Right atrium auricular region (tissue), 2 donors: ENCODE measurements around the gene CAMK2B. TPM values are rescaled to one million over a fixed set of nuclear protein-coding genes. Genes with fewer than 3 reads are reported as not detected.

Experiments
- DNase-seq: peaks from one replicate; pipeline ENCODE4 v3.0.0-alpha.2; 2019; ENCODE audit warnings: low spot score
- H3K27ac ChIP-seq, 2 donors: fragments of 200-600 bp; sonication (generic); 1 replicate in 1 of 2; 2 replicates in 1 of 2; pipeline ENCODE4 v1.5.1; 2016 to 2019
- H3K27me3 ChIP-seq, 2 donors: fragments of 200-600 bp; sonication (generic); one replicate each; pipeline versions ENCODE4 v1.5.1 to v1.6.0; 2017 to 2019
- H3K36me3 ChIP-seq: fragments of 200-600 bp; sonication (generic); one replicate; pipeline ENCODE4 v1.5.1; 2016
- H3K4me1 ChIP-seq, 2 donors: fragments of 200-600 bp; sonication (generic); one replicate each; pipeline versions ENCODE4 v1.5.1 to v1.6.0; 2017 to 2019
- H3K4me3 ChIP-seq, 2 donors: fragments of 200-600 bp; sonication (generic); 1 replicate in 1 of 2; 2 replicates in 1 of 2; pipeline ENCODE4 v1.5.1; 2017 to 2019; ENCODE audit warnings: mild to moderate bottlenecking in 1 of 2, moderate library complexity in 1 of 2
- H3K9me3 ChIP-seq, 2 donors: fragments of 200-600 bp; sonication (generic); one replicate each; pipeline ENCODE4 v1.5.1; 2019
- total RNA-seq, 2 donors: library from RNA; depleted of rRNA; stranded (reverse); fragments of >200 nt; gene quantifications; one replicate each; pipeline ENCODE4 v1.1.0, GENCODE V29; 2016
- TF ChIP-seq, protein P1 (sequence below), 2 donors: fragments of 200-600 bp; sonication (generic); IDR thresholded peaks; one replicate each; pipeline ENCODE4 v1.5.1; 2019; ENCODE audit warnings: antibody characterized with exemption in 2 of 2

Gene CAMK2B
- total RNA-seq, 2 donors from 2014 or later: 79.9 to 84.7 TPM

DNA sequence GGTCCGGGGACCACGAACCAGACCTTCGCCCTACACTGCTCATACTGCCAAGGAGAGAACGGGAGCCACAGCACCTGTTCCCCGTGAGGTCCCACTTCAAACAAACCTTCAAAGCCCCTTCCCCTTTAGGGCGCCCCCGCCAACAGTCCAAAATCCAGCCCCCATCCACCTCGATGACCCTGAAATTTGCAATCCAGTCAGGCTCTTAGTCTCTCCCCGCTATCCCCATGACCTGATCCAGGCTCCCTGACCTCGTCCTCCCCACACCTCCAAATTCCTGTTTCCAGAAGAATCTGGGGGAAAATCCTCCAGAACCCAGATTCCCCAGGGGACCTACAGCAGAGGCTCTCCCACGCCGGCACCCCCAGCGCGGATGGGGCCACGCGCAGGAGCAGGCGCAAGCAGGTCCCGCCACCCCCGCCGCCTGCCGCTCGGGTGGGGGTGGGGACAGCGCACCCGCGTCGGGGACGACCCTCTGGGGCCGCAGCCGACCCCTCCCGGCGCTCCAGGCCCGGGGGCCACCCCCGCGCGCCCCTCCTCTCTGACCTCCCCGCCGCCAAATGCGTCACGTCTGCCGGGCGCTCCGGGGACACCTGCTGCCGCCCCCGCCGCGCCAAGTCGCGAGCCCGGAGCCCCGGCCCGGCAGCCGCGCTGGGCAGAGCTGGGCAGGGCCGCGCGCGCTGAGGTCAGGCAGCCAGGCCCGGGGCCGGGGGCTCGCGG lies 753 bp downstream of the CAMK2B start:
- H3K27me3 ChIP-seq: no peaks in the 10 kb centered on the region
- H3K27ac ChIP-seq: peak overlapping the region; percentile 89 to 95
- no peaks in the 10 kb centered on the region for H3K9me3 ChIP-seq
- peak overlapping the region; percentile 51 to 53 for H3K4me3 ChIP-seq
- peaks cover 0 to 41% of the 10 kb centered on the region in 2 donors for H3K4me1 ChIP-seq
- TF ChIP-seq, protein P1, sequence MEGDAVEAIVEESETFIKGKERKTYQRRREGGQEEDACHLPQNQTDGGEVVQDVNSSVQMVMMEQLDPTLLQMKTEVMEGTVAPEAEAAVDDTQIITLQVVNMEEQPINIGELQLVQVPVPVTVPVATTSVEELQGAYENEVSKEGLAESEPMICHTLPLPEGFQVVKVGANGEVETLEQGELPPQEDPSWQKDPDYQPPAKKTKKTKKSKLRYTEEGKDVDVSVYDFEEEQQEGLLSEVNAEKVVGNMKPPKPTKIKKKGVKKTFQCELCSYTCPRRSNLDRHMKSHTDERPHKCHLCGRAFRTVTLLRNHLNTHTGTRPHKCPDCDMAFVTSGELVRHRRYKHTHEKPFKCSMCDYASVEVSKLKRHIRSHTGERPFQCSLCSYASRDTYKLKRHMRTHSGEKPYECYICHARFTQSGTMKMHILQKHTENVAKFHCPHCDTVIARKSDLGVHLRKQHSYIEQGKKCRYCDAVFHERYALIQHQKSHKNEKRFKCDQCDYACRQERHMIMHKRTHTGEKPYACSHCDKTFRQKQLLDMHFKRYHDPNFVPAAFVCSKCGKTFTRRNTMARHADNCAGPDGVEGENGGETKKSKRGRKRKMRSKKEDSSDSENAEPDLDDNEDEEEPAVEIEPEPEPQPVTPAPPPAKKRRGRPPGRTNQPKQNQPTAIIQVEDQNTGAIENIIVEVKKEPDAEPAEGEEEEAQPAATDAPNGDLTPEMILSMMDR (IDR thresholded peaks at IDR 0.05): no peak
- DNase-seq: no peak
- no peaks in the 10 kb centered on the region for H3K36me3 ChIP-seq

DNA sequence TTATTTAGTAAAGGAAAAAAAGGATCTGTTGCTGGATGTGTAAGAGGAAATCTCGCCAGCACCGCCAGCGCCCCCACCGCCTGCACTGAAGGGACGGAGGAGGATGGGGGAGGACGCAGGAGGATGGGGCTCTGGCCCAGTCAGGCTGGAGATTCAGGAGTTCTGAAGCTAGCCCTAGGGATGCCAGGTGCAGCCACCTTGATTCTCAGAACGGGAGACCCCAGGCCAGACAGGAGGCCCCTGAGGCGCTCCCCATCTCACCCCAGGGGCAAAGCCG lies 1.3 kb downstream of the CAMK2B start:
- peaks cover 0 to 41% of the 10 kb centered on the region in 2 donors for H3K4me1 ChIP-seq
- TF ChIP-seq, protein P1 (IDR thresholded peaks at IDR 0.05): no peak
- peak overlapping the region; percentile 51 to 53 for H3K4me3 ChIP-seq
- no peaks in the 10 kb centered on the region for H3K36me3 ChIP-seq
- H3K27me3 ChIP-seq: no peaks in the 10 kb centered on the region
- no peak for DNase-seq
- no peaks in the 10 kb centered on the region for H3K9me3 ChIP-seq
- H3K27ac ChIP-seq: peak overlapping the region; percentile 89 to 95

GRCh38 chr7:44323381-44324203 lies 1.8 kb downstream of the CAMK2B start:
- no peak for DNase-seq
- H3K4me1 ChIP-seq: peaks cover 0 to 41% of the 10 kb centered on the region in 2 donors
- TF ChIP-seq, protein P1 (IDR thresholded peaks at IDR 0.05): no peak
- H3K27me3 ChIP-seq: no peaks in the 10 kb centered on the region
- H3K27ac ChIP-seq: peak overlapping the region; percentile 89 to 95
- H3K4me3 ChIP-seq: peak overlapping the region; percentile 51 to 53
- no peaks in the 10 kb centered on the region for H3K9me3 ChIP-seq
- no peaks in the 10 kb centered on the region for H3K36me3 ChIP-seq

DNA sequence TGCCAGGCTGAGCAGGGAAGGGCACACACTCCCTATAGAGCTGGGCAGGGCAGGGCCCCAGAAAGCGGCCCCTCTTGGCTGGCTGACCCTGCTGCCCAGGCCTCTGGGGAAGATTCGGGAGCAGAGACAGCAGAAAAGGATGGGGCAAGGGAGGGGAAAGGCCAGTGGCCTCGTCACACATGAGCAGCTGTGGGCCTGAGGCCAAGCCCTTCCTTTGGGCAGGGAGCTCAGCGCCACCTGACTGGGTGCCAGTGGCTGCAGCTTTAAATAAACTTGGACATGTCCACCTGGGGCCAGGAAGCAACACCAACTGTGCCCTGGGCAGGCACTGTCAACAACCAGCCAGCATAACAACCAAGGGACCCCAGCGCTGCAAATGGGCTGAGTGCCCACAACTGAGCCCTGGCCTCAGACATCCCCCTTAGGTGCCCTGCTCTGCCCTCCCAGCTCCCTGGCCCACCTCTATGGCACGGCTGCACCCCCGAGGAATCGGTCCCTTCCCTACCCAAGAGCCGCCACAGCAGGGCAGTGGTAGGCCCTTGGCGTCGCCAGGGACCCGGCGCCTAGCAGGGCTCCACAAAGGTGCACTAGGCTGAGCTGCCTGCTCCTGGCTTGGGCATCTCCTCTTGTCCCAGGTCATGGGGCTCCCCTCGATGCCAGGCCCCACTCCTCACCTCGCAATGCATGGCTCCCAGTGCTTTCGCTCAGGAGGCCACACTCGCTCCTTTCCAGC lies 2.6 kb downstream of the CAMK2B start:
- TF ChIP-seq, protein P1 (IDR thresholded peaks at IDR 0.05): no peak
- no peaks in the 10 kb centered on the region for H3K27me3 ChIP-seq
- no peak overlapping the region for H3K4me3 ChIP-seq
- H3K27ac ChIP-seq: peak overlapping the region; percentile 89 to 95
- H3K9me3 ChIP-seq: no peaks in the 10 kb centered on the region
- no peak for DNase-seq
- no peaks in the 10 kb centered on the region for H3K36me3 ChIP-seq
- peaks cover 0 to 41% of the 10 kb centered on the region in 2 donors for H3K4me1 ChIP-seq

- no peaks in the 10 kb centered on the region for H3K27me3 ChIP-seq
- H3K4me3 ChIP-seq: no peak overlapping the region
- peak overlapping the region; percentile 89 to 95 for H3K27ac ChIP-seq
- peaks cover 0 to 41% of the 10 kb centered on the region in 2 donors for H3K4me1 ChIP-seq
- no peaks in the 10 kb centered on the region for H3K9me3 ChIP-seq
- TF ChIP-seq, protein P1 (IDR thresholded peaks at IDR 0.05): no peak
- no peaks in the 10 kb centered on the region for H3K36me3 ChIP-seq
- DNase-seq: no peak
Measured at GRCh38 chr7:44321796-44322195, 3.6 kb downstream of the CAMK2B start.
